ENCODE measurements around the gene DEPDC5.

Gene DEPDC5

GRCh38 chr22:31876156-31876920 lies 122.5 kb downstream of the DEPDC5 start:
- no peak overlapping the region for H3K27ac Mint-ChIP-seq

GRCh38 chr22:31879585-31879984 lies 125.8 kb downstream of the DEPDC5 start:
- Mint-ChIP-seq H3K4me1 (peaks cover 7% of the 10 kb centered on the region), H3K27me3 (no peaks in the 10 kb centered on the region), H3K27ac (no peak overlapping the region), H3K36me3 (peaks cover 13% of the 10 kb centered on the region), H3K9me3 (no peaks in the 10 kb centered on the region), H3K4me3 (no peak overlapping the region)

More at GRCh38 chr22:31876156-31876920, 122.5 kb downstream of the DEPDC5 start:
- H3K27me3 Mint-ChIP-seq, result no peaks in the 10 kb centered on the region
- H3K9me3 Mint-ChIP-seq, result no peaks in the 10 kb centered on the region
- H3K4me1 Mint-ChIP-seq, result peaks cover 4% of the 10 kb centered on the region
- no peak overlapping the region for H3K4me3 Mint-ChIP-seq
- H3K36me3 Mint-ChIP-seq, result peaks cover 15% of the 10 kb centered on the region

- peaks cover 3% of the 10 kb centered on the region for H3K4me1 Mint-ChIP-seq
- no peaks in the 10 kb centered on the region for H3K9me3 Mint-ChIP-seq
- H3K4me3 Mint-ChIP-seq, result no peak overlapping the region
- H3K27ac Mint-ChIP-seq, result no peak overlapping the region
- no peaks in the 10 kb centered on the region for H3K27me3 Mint-ChIP-seq
- H3K36me3 Mint-ChIP-seq, result peaks cover 11% of the 10 kb centered on the region
Observed at GRCh38 chr22:31881200-31881599, 127.4 kb downstream of the DEPDC5 start.

- H3K36me3 Mint-ChIP-seq, result peaks cover 12% of the 10 kb centered on the region
- no peak overlapping the region for H3K27ac Mint-ChIP-seq
- H3K4me3 Mint-ChIP-seq, result no peak overlapping the region
- H3K4me1 Mint-ChIP-seq, result peaks cover 3% of the 10 kb centered on the region
- no peaks in the 10 kb centered on the region for H3K27me3 Mint-ChIP-seq
- no peaks in the 10 kb centered on the region for H3K9me3 Mint-ChIP-seq
Observed at GRCh38 chr22:31881865-31882264, 128.0 kb downstream of the DEPDC5 start.

GRCh38 chr22:31882971-31883370 lies 129.2 kb downstream of the DEPDC5 start:
- Mint-ChIP-seq H3K27ac (peak overlapping the region; percentile 17), H3K9me3 (no peaks in the 10 kb centered on the region), H3K4me1 (peaks cover 3% of the 10 kb centered on the region), H3K27me3 (no peaks in the 10 kb centered on the region), H3K36me3 (peaks cover 15% of the 10 kb centered on the region), H3K4me3 (no peak overlapping the region)

GRCh38 chr22:31883989-31884388 lies 130.2 kb downstream of the DEPDC5 start:
- no peaks in the 10 kb centered on the region for H3K27me3 Mint-ChIP-seq
- H3K9me3 Mint-ChIP-seq, result no peaks in the 10 kb centered on the region
- no peak overlapping the region for H3K27ac Mint-ChIP-seq
- H3K4me3 Mint-ChIP-seq, result no peak overlapping the region
- H3K4me1 Mint-ChIP-seq, result peaks cover 3% of the 10 kb centered on the region
- peaks cover 17% of the 10 kb centered on the region for H3K36me3 Mint-ChIP-seq

- Mint-ChIP-seq H3K27me3 (no peaks in the 10 kb centered on the region), H3K9me3 (no peaks in the 10 kb centered on the region), H3K4me3 (no peak overlapping the region), H3K27ac (no peak overlapping the region), H3K36me3 (peaks cover 9% of the 10 kb centered on the region), H3K4me1 (no peaks in the 10 kb centered on the region)
Observed at GRCh38 chr22:31891366-31892079, 137.7 kb downstream of the DEPDC5 start.

- Mint-ChIP-seq H3K4me1 (no peaks in the 10 kb centered on the region), H3K27me3 (no peaks in the 10 kb centered on the region), H3K27ac (no peak overlapping the region), H3K9me3 (no peaks in the 10 kb centered on the region), H3K4me3 (no peak overlapping the region), H3K36me3 (peaks cover 9% of the 10 kb centered on the region)
Observed at GRCh38 chr22:31892080-31892433, 138.2 kb downstream of the DEPDC5 start.

GRCh38 chr22:31893460-31893859 lies 139.6 kb downstream of the DEPDC5 start:
- Mint-ChIP-seq H3K4me1 (no peaks in the 10 kb centered on the region), H3K9me3 (no peaks in the 10 kb centered on the region), H3K27ac (no peak overlapping the region), H3K4me3 (no peak overlapping the region), H3K36me3 (peaks cover 12% of the 10 kb centered on the region), H3K27me3 (no peaks in the 10 kb centered on the region)

- H3K36me3 Mint-ChIP-seq, result peaks cover 7% of the 10 kb centered on the region
- H3K27ac Mint-ChIP-seq, result peak overlapping the region; percentile 43
- no peaks in the 10 kb centered on the region for H3K27me3 Mint-ChIP-seq
- no peaks in the 10 kb centered on the region for H3K4me1 Mint-ChIP-seq
- no peak overlapping the region for H3K4me3 Mint-ChIP-seq
- H3K9me3 Mint-ChIP-seq, result no peaks in the 10 kb centered on the region
Observed at GRCh38 chr22:31895411-31896123, 141.7 kb downstream of the DEPDC5 start.

- Mint-ChIP-seq H3K4me1 (no peaks in the 10 kb centered on the region), H3K36me3 (peaks cover 5% of the 10 kb centered on the region), H3K27me3 (no peaks in the 10 kb centered on the region), H3K27ac (no peak overlapping the region), H3K9me3 (no peaks in the 10 kb centered on the region), H3K4me3 (no peak overlapping the region)
Observed at GRCh38 chr22:31896472-31896871, 142.7 kb downstream of the DEPDC5 start.

GRCh38 chr22:31897842-31898805 lies 144.3 kb downstream of the DEPDC5 start:
- Mint-ChIP-seq H3K27ac (no peak overlapping the region), H3K4me3 (no peak overlapping the region), H3K4me1 (no peaks in the 10 kb centered on the region), H3K27me3 (no peaks in the 10 kb centered on the region), H3K36me3 (peaks cover 5% of the 10 kb centered on the region), H3K9me3 (no peaks in the 10 kb centered on the region)

- Mint-ChIP-seq H3K36me3 (peaks cover 5% of the 10 kb centered on the region), H3K4me1 (no peaks in the 10 kb centered on the region), H3K4me3 (no peak overlapping the region), H3K9me3 (no peaks in the 10 kb centered on the region), H3K27ac (no peak overlapping the region), H3K27me3 (no peaks in the 10 kb centered on the region)
Observed at GRCh38 chr22:31898926-31899325, 145.1 kb downstream of the DEPDC5 start.

- no peak overlapping the region for H3K27ac Mint-ChIP-seq
- H3K36me3 Mint-ChIP-seq, result peaks cover 5% of the 10 kb centered on the region
- H3K9me3 Mint-ChIP-seq, result no peaks in the 10 kb centered on the region
- H3K4me3 Mint-ChIP-seq, result no peak overlapping the region
- H3K27me3 Mint-ChIP-seq, result no peaks in the 10 kb centered on the region
- H3K4me1 Mint-ChIP-seq, result no peaks in the 10 kb centered on the region
Observed at GRCh38 chr22:31899669-31900068, 145.8 kb downstream of the DEPDC5 start.

All from activated naive CD4-positive, alpha-beta T cell treated with anti-CD3 and anti-CD28 coated beads, Interleukin-2, amount 50 U/mL, for 24 hours (primary cell).